K562 (cell line): ENCODE data around the gene CLCNKB. TPM values are rescaled to one million over a fixed set of nuclear protein-coding genes. Genes with fewer than 3 reads are reported as not detected.

Experiments
- ATAC-seq: fragments of 200-7000 bp; cut with Tn5 transposase; 3 replicates; pipeline ENCODE4 v1.9.1; 2020; ENCODE audit warnings: moderate library complexity
- BruUV-seq: library from RNA; stranded (reverse); fragments of 400-500 nt; replicated peaks from 2 replicates; lab custom pipeline; 2021; lab: Mats Ljungman, UMichigan
- CTCF ChIA-PET: fragments of 300-600 bp; formaldehyde crosslinking; extraction: SDS; loops from one replicate; lab custom pipeline; 2021; ENCODE audit warnings: low intra/inter-chr PET ratio; lab: Yijun Ruan, JAX
- POLR2A ChIA-PET: fragments of 300-600, 350-650 bp; sonication (Branson Sonifier 250); formaldehyde crosslinking; extraction: SDS; loops from one replicate; lab custom pipeline; 2021; ENCODE audit warnings: antibody characterized with exemption, inconsistent platforms; lab: Yijun Ruan, JAX
- DNase-seq, 4 experiments: peaks; one replicate each; pipeline versions ENCODE4 v3.0.0 to v3.0.0-alpha.2; 2011 to 2018; ENCODE audit warnings: low spot score in 3 of 4, mixed read lengths in 3 of 4; ENCODE audit errors: extremely low read depth in 1 of 4
- FAIRE-seq: peaks from 2 replicates; lab custom pipeline; 2011; peaks lifted over from hg19 to GRCh38; lab: Jason Lieb, UNC
- H2AFZ ChIP-seq: 2 replicates; pipeline ENCODE4 v1.6.0; 2011; ENCODE audit warnings: low read depth, low read length, control low read depth, inconsistent platforms
- H3K27ac ChIP-seq: fragments of 200-600 bp; 3 replicates; pipeline ENCODE4 v1.8.0; 2011; ENCODE audit warnings: low read depth, mild to moderate bottlenecking, control low read depth, inconsistent platforms, low read length, moderate library complexity, mixed read lengths; ENCODE audit errors: extremely low read depth
- H3K27me3 ChIP-seq, 2 experiments: fragments of 300-600 bp in 1 of 2; 2 replicates in 1 of 2; 3 replicates in 1 of 2; pipeline versions ENCODE4 v1.6.0 to v1.8.0; 2011; ENCODE audit warnings: inconsistent platforms in 2 of 2, low read length in 2 of 2, mild to moderate bottlenecking in 1 of 2, mixed read lengths in 1 of 2, moderate library complexity in 1 of 2; ENCODE audit not compliant: control insufficient read depth in 2 of 2, insufficient read depth in 2 of 2
- H3K36me3 ChIP-seq: fragments of 300-600 bp; 3 replicates; pipeline ENCODE4 v1.8.0; 2011; ENCODE audit warnings: mild to moderate bottlenecking, low read length, inconsistent platforms; ENCODE audit not compliant: control insufficient read depth, insufficient read depth
- H3K4me1 ChIP-seq, 2 experiments: fragments of 200-600 bp in 1 of 2; replicated peaks in 1 of 2; 2 replicates in 1 of 2; 3 replicates in 1 of 2; pipeline versions ENCODE4 v1.5.1 to v1.8.0; 2011; ENCODE audit warnings: inconsistent platforms in 2 of 2, low read length in 2 of 2, mild to moderate bottlenecking in 1 of 2, mixed read lengths in 1 of 2, moderate library complexity in 1 of 2; ENCODE audit not compliant: control insufficient read depth in 2 of 2, insufficient read depth in 2 of 2
- H3K4me2 ChIP-seq: 2 replicates; pipeline ENCODE4 v1.6.1; 2011; ENCODE audit warnings: low read length, control low read depth, inconsistent platforms, mixed read lengths; ENCODE audit not compliant: insufficient read depth
- H3K4me3 ChIP-seq: fragments of 200-600 bp; sonication (generic), shearing (Covaris generic); 2 replicates; pipeline ENCODE4 v1.5.1; 2016; ENCODE audit warnings: control low read depth, inconsistent platforms
- H3K79me2 ChIP-seq: fragments of 200-600 bp; 3 replicates; pipeline ENCODE4 v1.8.0; 2011; ENCODE audit warnings: low read length, inconsistent platforms; ENCODE audit not compliant: control insufficient read depth, insufficient read depth
- H3K9ac ChIP-seq, 2 experiments: 2 replicates each; pipeline versions ENCODE4 v1.6.0 to v1.6.1; 2011; ENCODE audit warnings: low read depth in 2 of 2, low read length in 2 of 2, control low read depth in 1 of 2, inconsistent platforms in 1 of 2, mild to moderate bottlenecking in 1 of 2, mixed read lengths in 1 of 2; ENCODE audit not compliant: insufficient read depth in 1 of 2
- H3K9me1 ChIP-seq: one replicate; pipeline ENCODE4 v1.6.0; 2011; ENCODE audit warnings: inconsistent platforms, mild to moderate bottlenecking, low read length, moderate library complexity; ENCODE audit not compliant: control insufficient read depth, insufficient read depth
- H3K9me3 ChIP-seq: replicated peaks from 2 replicates; pipeline ENCODE4 v1.5.1; 2011; ENCODE audit warnings: low read depth, low read length, inconsistent platforms; ENCODE audit not compliant: control insufficient read depth, insufficient read depth
- H4K20me1 ChIP-seq: replicated peaks from 2 replicates; pipeline ENCODE4 v1.6.1; 2011; ENCODE audit warnings: low read length, inconsistent platforms, mixed read lengths; ENCODE audit not compliant: control insufficient read depth, insufficient read depth
- AFF1 ChIP-seq, 2 experiments: fragments of 450-650 bp; IDR thresholded peaks; 2 replicates each; pipeline ENCODE4 v1.6.1; 2018; ENCODE audit warnings: mild to moderate bottlenecking in 2 of 2, low read depth in 1 of 2; ENCODE audit not compliant: partially characterized antibody in 2 of 2
- BHLHE40 ChIP-seq: IDR thresholded peaks from 2 replicates; pipeline ENCODE4 v1.6.1; 2011; ENCODE audit warnings: low read length, improper control_type of control experiment
- GABPB2 ChIP-seq: fragments of 250-450 bp; sonication (Bioruptor Pico); conservative IDR thresholded peaks from 2 replicates; pipeline ENCODE4 v1.5.1; 2021; ENCODE audit warnings: mild to moderate bottlenecking
- HMGN3 ChIP-seq: IDR thresholded peaks from 2 replicates; pipeline ENCODE4 v1.6.1; 2011; ENCODE audit warnings: borderline replicate concordance, low read depth, mild to moderate bottlenecking, mixed read lengths, low read length; ENCODE audit not compliant: insufficient read length; ENCODE audit errors: extremely low read depth
- KDM1A ChIP-seq, 2 experiments: fragments of 450-650 bp; IDR thresholded peaks; 2 replicates each; pipeline ENCODE4 v1.6.1; 2016; ENCODE audit warnings: mild to moderate bottlenecking in 2 of 2
- KDM4B ChIP-seq, 2 experiments: fragments of 450-650 bp in 1 of 2; sonication (generic) in 1 of 2; IDR thresholded peaks; 2 replicates each; pipeline ENCODE4 v1.6.1; 2016 to 2017; ENCODE audit warnings: borderline replicate concordance in 2 of 2, antibody characterized with exemption in 1 of 2, low read depth in 1 of 2, mild to moderate bottlenecking in 1 of 2
- NELFE ChIP-seq: IDR thresholded peaks from 2 replicates; pipeline ENCODE4 v1.6.1; 2011; ENCODE audit warnings: mild to moderate bottlenecking; ENCODE audit not compliant: insufficient read depth, insufficient read length
- RUNX1 ChIP-seq: sonication (generic); IDR thresholded peaks from 2 replicates; pipeline ENCODE4 v1.6.1; 2016; ENCODE audit warnings: antibody characterized with exemption, low read depth
- SIN3A ChIP-seq, 2 experiments: fragments of 150-350 bp in 1 of 2; IDR thresholded peaks; 2 replicates each; pipeline ENCODE4 v1.6.1; 2011 to 2016; ENCODE audit warnings: borderline replicate concordance in 2 of 2, low read depth in 2 of 2, low read length in 2 of 2, mild to moderate bottlenecking in 2 of 2, moderate library complexity in 2 of 2; ENCODE audit not compliant: control insufficient read depth in 1 of 2
- SMAD4 ChIP-seq: fragments of 250-450 bp; sonication (Bioruptor Pico); conservative IDR thresholded peaks from 2 replicates; pipeline ENCODE4 v1.8.0; 2021; ENCODE audit warnings: inconsistent platforms, mild to moderate bottlenecking, moderate library complexity
- ZFP1 ChIP-seq: fragments of 450-650 bp; formaldehyde crosslinking; IDR thresholded peaks from 2 replicates; pipeline ENCODE4 v1.4.0; 2020; ENCODE audit warnings: mild to moderate bottlenecking, mixed read lengths
- WGBS: fragments of 100-300 bp; shearing (Covaris generic); methylation state at CpG from one replicate; pipeline ENCODE4 v1.1.6; 2016; ENCODE audit warnings: low coverage, mixed read lengths; ENCODE audit not compliant: insufficient coverage; ENCODE audit errors: missing lambda C conversion rate; 5-methylcytosine and 5-hydroxymethylcytosine counted together
- in situ Hi-C: fragments of 300-500 bp; cut with MboI; formaldehyde crosslinking; loops from 4 replicates; pipeline ENCODE4 v1.15.0; 2018; ENCODE audit warnings: inconsistent platforms, mixed read lengths
- intact Hi-C: fragments of 100-400 bp; cut with micrococcal nuclease; formaldehyde crosslinking; loops from 2 replicates; pipeline ENCODE4 v1.14.2; 2022
- polyA plus RNA-seq, 8 experiments: library from polyadenylated mRNA; depleted of rRNA in 4 of 8; stranded (reverse) in 5 of 8; unstranded in 3 of 8; fragments of >200 nt; fragmentation: Nextera tagmentation in 2 of 8; fragmentation: Illumina TruSeq in 1 of 8; extraction: Ambion mirVana in 2 of 8; extraction: Trizol in 1 of 8; gene quantifications; 2 replicates each; pipeline versions ENCODE4 v1.2.1 to v1.2.3, GENCODE V29; 2011 to 2014; ENCODE audit warnings: inconsistent platforms in 1 of 8, missing spikeins in 1 of 8
- total RNA-seq, 7 experiments: library from RNA; depleted of rRNA in 6 of 7; stranded (reverse); fragments of >200 nt in 6 of 7; fragmentation: Illumina TruSeq in 2 of 7; extraction: Trizol in 2 of 7; gene quantifications; 2 replicates each; pipeline versions ENCODE4 v1.2.1 to v1.2.3, GENCODE V29; 2011 to 2021; ENCODE audit warnings: low replicate concordance in 1 of 7
- TF ChIP-seq, protein P1 (sequence below), 2 experiments: fragments of 450-650 bp; conservative IDR thresholded peaks; 2 replicates each; pipeline ENCODE4 v1.6.1; 2017; ENCODE audit warnings: mild to moderate bottlenecking in 2 of 2, moderate library complexity in 2 of 2
- TF ChIP-seq, protein P2 (sequence below), 2 experiments: fragments of 450-650 bp in 1 of 2; sonication (generic) in 1 of 2; formaldehyde crosslinking in 1 of 2; IDR thresholded peaks in 1 of 2; conservative IDR thresholded peaks in 1 of 2; 2 replicates each; pipeline versions ENCODE4 v1.6.1 to v1.8.1; 2016 to 2023; ENCODE audit warnings: mild to moderate bottlenecking in 2 of 2, moderate library complexity in 2 of 2, inconsistent platforms in 1 of 2, missing genetic modification reagents in 1 of 2
- TF ChIP-seq, protein P3 (sequence below): sonication (generic); formaldehyde crosslinking; IDR thresholded peaks from 2 replicates; pipeline ENCODE4 v1.8.0; 2022; ENCODE audit warnings: missing genetic modification reagents, mild to moderate bottlenecking, borderline replicate concordance

The CLCNKB gene
- total and polyA plus RNA-seq, 9 of the 15 experiments (the other 6 are each of a cell fraction or from before 2014, with no cell fraction given), result 0.08 to 1.7 (median 0.64) TPM

- no peaks in the 10 kb centered on the region for H3K79me2 ChIP-seq
- H3K9me3 ChIP-seq, result no peaks in the 10 kb centered on the region
- no peak overlapping the region for H2AFZ ChIP-seq
- no peak overlapping the region for H3K4me2 ChIP-seq
- ChIA-PET CTCF (no interaction called here), POLR2A (interaction anchor here (0.9 kb wide), 1 partner anchor 373 kb away, joined by 3 read pairs; no protein-coding TSS in a partner anchor)
- H3K4me3 ChIP-seq, result no peak overlapping the region
- no peaks in the 10 kb centered on the region for H3K36me3 ChIP-seq
- no peaks in the 10 kb centered on the region for H4K20me1 ChIP-seq
- ATAC-seq, result no peak; the same call in 1 of the 3 replicates
- FAIRE-seq, result no peak
- no peaks in the 10 kb centered on the region for H3K9me1 ChIP-seq
- no peak overlapping the region for H3K27ac ChIP-seq
- no peaks in the 10 kb centered on the region for H3K27me3 ChIP-seq
- BruUV-seq, result no TSS peak
- 12% methylated on average over 7 of the region's 7 CpGs for WGBS
- DNase-seq, result no peak
- intact Hi-C loops, result no loop called here
- in situ Hi-C loops, result no loop called here
- peaks cover 6 to 68% of the 10 kb centered on the region in 2 experiments; a peak in 4 of 5 replicates for H3K4me1 ChIP-seq
- H3K9ac ChIP-seq, result 0 out of 4 replicates have a peak overlapping the region, but pooled peaks of 1 of the 2 experiments have one; percentile 19
- no peak for TF ChIP-seq AFF1 (IDR thresholded peaks at IDR 0.05; ENCODE audit: low read depth in 1 of 2, partially characterized antibody in 2 of 2)
- no peak for TF ChIP-seq GABPB2
- no peak for TF ChIP-seq KDM4B (IDR thresholded peaks at IDR 0.05; ENCODE audit: borderline replicate concordance in 2 of 2, low read depth in 1 of 2)
- TF ChIP-seq RUNX1, result no peak
- no peak for TF ChIP-seq SIN3A (IDR thresholded peaks at IDR 0.05; ENCODE audit: borderline replicate concordance in 2 of 2, control insufficient read depth in 1 of 2, low read depth in 2 of 2, low read length in 2 of 2)
- no peak for TF ChIP-seq HMGN3
- TF ChIP-seq, protein P1, sequence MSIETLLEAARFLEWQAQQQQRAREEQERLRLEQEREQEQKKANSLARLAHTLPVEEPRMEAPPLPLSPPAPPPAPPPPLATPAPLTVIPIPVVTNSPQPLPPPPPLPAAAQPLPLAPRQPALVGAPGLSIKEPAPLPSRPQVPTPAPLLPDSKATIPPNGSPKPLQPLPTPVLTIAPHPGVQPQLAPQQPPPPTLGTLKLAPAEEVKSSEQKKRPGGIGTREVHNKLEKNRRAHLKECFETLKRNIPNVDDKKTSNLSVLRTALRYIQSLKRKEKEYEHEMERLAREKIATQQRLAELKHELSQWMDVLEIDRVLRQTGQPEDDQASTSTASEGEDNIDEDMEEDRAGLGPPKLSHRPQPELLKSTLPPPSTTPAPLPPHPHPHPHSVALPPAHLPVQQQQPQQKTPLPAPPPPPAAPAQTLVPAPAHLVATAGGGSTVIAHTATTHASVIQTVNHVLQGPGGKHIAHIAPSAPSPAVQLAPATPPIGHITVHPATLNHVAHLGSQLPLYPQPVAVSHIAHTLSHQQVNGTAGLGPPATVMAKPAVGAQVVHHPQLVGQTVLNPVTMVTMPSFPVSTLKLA (conservative IDR thresholded peaks at IDR 0.05), result no peak
- no peak for TF ChIP-seq SMAD4
- TF ChIP-seq NELFE, result no peak
- no peak for TF ChIP-seq BHLHE40
- TF ChIP-seq KDM1A (IDR thresholded peaks at IDR 0.05), result peak in 1 of 2 experiments; percentile 26; a peak in 1 of 4 replicates
- TF ChIP-seq, protein P2, sequence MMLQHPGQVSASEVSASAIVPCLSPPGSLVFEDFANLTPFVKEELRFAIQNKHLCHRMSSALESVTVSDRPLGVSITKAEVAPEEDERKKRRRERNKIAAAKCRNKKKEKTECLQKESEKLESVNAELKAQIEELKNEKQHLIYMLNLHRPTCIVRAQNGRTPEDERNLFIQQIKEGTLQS (IDR thresholded peaks at IDR 0.05), result peak; percentile 54
- TF ChIP-seq, protein P2 (CRISPR knock-in tag; conservative IDR thresholded peaks at IDR 0.05), result no peak
- TF ChIP-seq, protein P3, sequence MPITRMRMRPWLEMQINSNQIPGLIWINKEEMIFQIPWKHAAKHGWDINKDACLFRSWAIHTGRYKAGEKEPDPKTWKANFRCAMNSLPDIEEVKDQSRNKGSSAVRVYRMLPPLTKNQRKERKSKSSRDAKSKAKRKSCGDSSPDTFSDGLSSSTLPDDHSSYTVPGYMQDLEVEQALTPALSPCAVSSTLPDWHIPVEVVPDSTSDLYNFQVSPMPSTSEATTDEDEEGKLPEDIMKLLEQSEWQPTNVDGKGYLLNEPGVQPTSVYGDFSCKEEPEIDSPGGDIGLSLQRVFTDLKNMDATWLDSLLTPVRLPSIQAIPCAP (CRISPR knock-in tag), result no peak
- no peak for TF ChIP-seq ZFP1 (CRISPR knock-in tag)
These were observed 3.3 kb downstream of the CLCNKB start for GRCh38 chr1:16046842-16047241.
